Mesendoderm (in vitro differentiated cells): ENCODE measurements around the gene PPP1R3E.
"Not testable (repeated sequence)": the region's sequence is repeated elsewhere in the genome, so short reads cannot be mapped to it uniquely, and the experiment has no call there.

ENCODE experiments used
- DNase-seq: peaks from one replicate; pipeline ENCODE4 v3.0.0; 2013
- H2AK5ac ChIP-seq: 2 replicates; pipeline ENCODE4 v1.6.1; 2013; ENCODE audit warnings: low read length, inconsistent platforms
- H2BK120ac ChIP-seq: 2 replicates; pipeline ENCODE4 v1.6.1; 2013; ENCODE audit warnings: low read depth, mild to moderate bottlenecking, low read length, moderate library complexity, mixed read lengths
- H2BK15ac ChIP-seq: replicated peaks from 2 replicates; pipeline ENCODE4 v1.6.1; 2013; ENCODE audit warnings: low read depth, mild to moderate bottlenecking, moderate library complexity
- H2BK5ac ChIP-seq: 2 replicates; pipeline ENCODE4 v1.6.1; 2013; ENCODE audit warnings: low read length, inconsistent platforms
- H3K18ac ChIP-seq: 2 replicates; pipeline ENCODE4 v1.6.1; 2013; ENCODE audit warnings: mild to moderate bottlenecking, low read length, mixed read lengths
- H3K23ac ChIP-seq: one replicate; pipeline ENCODE4 v1.6.1; 2013; ENCODE audit warnings: low read length
- H3K27ac ChIP-seq: 2 replicates; pipeline ENCODE4 v1.5.1; 2013; ENCODE audit warnings: low read depth, mild to moderate bottlenecking, inconsistent platforms, low read length, moderate library complexity
- H3K27me3 ChIP-seq: 2 replicates; pipeline ENCODE4 v1.6.1; 2013; ENCODE audit warnings: low read length, control low read depth, mild to moderate bottlenecking, inconsistent platforms; ENCODE audit not compliant: insufficient read depth, poor library complexity
- H3K36me3 ChIP-seq: 2 replicates; pipeline ENCODE4 v1.6.1; 2013; ENCODE audit warnings: low read length, inconsistent platforms; ENCODE audit not compliant: control insufficient read depth, insufficient read depth
- H3K4ac ChIP-seq: one replicate; pipeline ENCODE4 v1.6.1; 2013; ENCODE audit warnings: low read depth, mild to moderate bottlenecking, low read length, moderate library complexity
- H3K4me1 ChIP-seq: 2 replicates; pipeline ENCODE4 v1.6.1; 2013; ENCODE audit warnings: low read depth, low read length, inconsistent platforms; ENCODE audit not compliant: control insufficient read depth
- H3K4me2 ChIP-seq: 2 replicates; pipeline ENCODE4 v1.6.1; 2013; ENCODE audit warnings: low read length
- H3K4me3 ChIP-seq: 2 replicates; pipeline ENCODE4 v1.5.1; 2013; ENCODE audit warnings: mild to moderate bottlenecking, low read length
- H3K56ac ChIP-seq: one replicate; pipeline ENCODE4 v1.6.1; 2013; ENCODE audit warnings: low read length
- H3K79me1 ChIP-seq: 2 replicates; pipeline ENCODE4 v1.6.1; 2013; ENCODE audit warnings: low read length, inconsistent platforms
- H3K79me2 ChIP-seq: 2 replicates; pipeline ENCODE4 v1.6.1; 2013; ENCODE audit warnings: mild to moderate bottlenecking, low read length; ENCODE audit not compliant: control insufficient read depth, insufficient read depth
- H3K9ac ChIP-seq: 2 replicates; pipeline ENCODE4 v1.6.1; 2013; ENCODE audit warnings: low read length, inconsistent platforms
- H4K5ac ChIP-seq: one replicate; pipeline ENCODE4 v1.6.1; 2013; ENCODE audit warnings: low read length
- H4K8ac ChIP-seq: one replicate; pipeline ENCODE4 v1.6.1; 2013; ENCODE audit warnings: low read depth, mild to moderate bottlenecking, control low read depth, low read length, moderate library complexity
- WGBS: extraction: QIAGEN DNeasy Blood & Tissue Kit; methylation state at CpG from one replicate; pipeline ENCODE4 v1.1.7; 2013; ENCODE audit warnings: low lambda C conversion rate, missing lambda C conversion rate; ENCODE audit not compliant: insufficient coverage; ENCODE audit errors: extremely low coverage; 5-methylcytosine and 5-hydroxymethylcytosine counted together

The PPP1R3E gene

GRCh38 chr14:23284654-23285529 is 17.8 kb downstream of the PPP1R3E start:
- Histone ChIP-seq H3K4me2 (peak overlapping the region; percentile 75), H2BK5ac (no peak overlapping the region), H3K4ac (peak overlapping the region; percentile 64), H2BK15ac (no peak overlapping the region), H4K5ac (no peak overlapping the region), H3K4me3 (peak overlapping the region; percentile 83), H3K36me3 (no peaks in the 10 kb centered on the region), H2AK5ac (no peak overlapping the region), H3K56ac (peak overlapping the region; percentile 91), H3K18ac (peak overlapping the region; percentile 77), H3K4me1 (peaks cover 7% of the 10 kb centered on the region), H3K23ac (no peak overlapping the region), H3K79me1 (peaks cover 2% of the 10 kb centered on the region), H4K8ac (no peak overlapping the region), H3K27me3 (peaks cover 4% of the 10 kb centered on the region), H3K79me2 (peaks cover 4% of the 10 kb centered on the region), H2BK120ac (no peak overlapping the region), H3K9ac (peak overlapping the region; percentile 94), H3K27ac (no peak overlapping the region)
- no peak for DNase-seq
- no CpG with 5 or more reads among the region's 9 CpGs for WGBS

GRCh38 chr14:23281247-23281646 is 21.4 kb downstream of the PPP1R3E start:
- H2BK5ac ChIP-seq, result no peak overlapping the region
- H3K9ac ChIP-seq, result no peak overlapping the region
- no peak overlapping the region for H2AK5ac ChIP-seq
- no peak overlapping the region for H3K56ac ChIP-seq
- H3K27ac ChIP-seq, result no peak overlapping the region
- H2BK15ac ChIP-seq, result no peak overlapping the region
- no peak overlapping the region for H3K4me2 ChIP-seq
- no peak overlapping the region for H4K8ac ChIP-seq
- H3K4ac ChIP-seq, result no peak overlapping the region
- H3K27me3 ChIP-seq, result no peaks in the 10 kb centered on the region
- no peak for DNase-seq
- no peak overlapping the region for H4K5ac ChIP-seq
- peaks cover 2% of the 10 kb centered on the region for H3K79me1 ChIP-seq
- peaks cover 4% of the 10 kb centered on the region for H3K79me2 ChIP-seq
- H3K18ac ChIP-seq, result no peak overlapping the region
- no peak overlapping the region for H2BK120ac ChIP-seq
- no peak overlapping the region for H3K4me3 ChIP-seq
- no peaks in the 10 kb centered on the region for H3K36me3 ChIP-seq
- no peak overlapping the region for H3K23ac ChIP-seq
- WGBS, result no CpG with 5 or more reads among the region's 6 CpGs
- peaks cover 6% of the 10 kb centered on the region for H3K4me1 ChIP-seq

GRCh38 chr14:23277928-23278327 is 24.7 kb downstream of the PPP1R3E start:
- not testable (repeated sequence) for H2AK5ac ChIP-seq, H2BK5ac ChIP-seq, H3K4ac ChIP-seq, H3K23ac ChIP-seq, H3K4me2 ChIP-seq, H3K79me2 ChIP-seq, H3K36me3 ChIP-seq, H3K27ac ChIP-seq, H3K79me1 ChIP-seq, H4K5ac ChIP-seq, H3K4me3 ChIP-seq, DNase-seq, H4K8ac ChIP-seq, H2BK120ac ChIP-seq, H2BK15ac ChIP-seq, H3K9ac ChIP-seq, H3K27me3 ChIP-seq, H3K18ac ChIP-seq, H3K4me1 ChIP-seq, H3K56ac ChIP-seq
- no CpG with 5 or more reads among the region's 6 CpGs for WGBS

- no peak overlapping the region for H3K4me2 ChIP-seq
- no peak overlapping the region for H3K9ac ChIP-seq
- no peak overlapping the region for H4K5ac ChIP-seq
- peaks cover 6% of the 10 kb centered on the region for H3K4me1 ChIP-seq
- no peak overlapping the region for H3K4ac ChIP-seq
- no peak overlapping the region for H2BK120ac ChIP-seq
- no peak overlapping the region for H2BK5ac ChIP-seq
- H2AK5ac ChIP-seq, result no peak overlapping the region
- no peaks in the 10 kb centered on the region for H3K27me3 ChIP-seq
- H3K56ac ChIP-seq, result no peak overlapping the region
- no peaks in the 10 kb centered on the region for H3K36me3 ChIP-seq
- no peak for DNase-seq
- H4K8ac ChIP-seq, result no peak overlapping the region
- no peaks in the 10 kb centered on the region for H3K79me2 ChIP-seq
- WGBS, result no CpG with 5 or more reads among the region's 3 CpGs
- no peak overlapping the region for H3K4me3 ChIP-seq
- no peaks in the 10 kb centered on the region for H3K79me1 ChIP-seq
- no peak overlapping the region for H3K27ac ChIP-seq
- H3K18ac ChIP-seq, result no peak overlapping the region
- no peak overlapping the region for H2BK15ac ChIP-seq
- H3K23ac ChIP-seq, result no peak overlapping the region
Measured at GRCh38 chr14:23277189-23277588, 25.5 kb downstream of the PPP1R3E start.

- no peak overlapping the region for H4K8ac ChIP-seq
- WGBS, result no CpG with 5 or more reads among the region's 2 CpGs
- H3K36me3 ChIP-seq, result no peaks in the 10 kb centered on the region
Measured at GRCh38 chr14:23275412-23275811, 27.2 kb downstream of the PPP1R3E start.

More at GRCh38 chr14:23275412-23275811, 27.2 kb downstream of the PPP1R3E start:
- no peak overlapping the region for H3K18ac ChIP-seq
- no peaks in the 10 kb centered on the region for H3K27me3 ChIP-seq
- H3K4me3 ChIP-seq, result no peak overlapping the region
- no peak overlapping the region for H4K5ac ChIP-seq
- no peak overlapping the region for H3K27ac ChIP-seq
- no peak overlapping the region for H2BK15ac ChIP-seq
- no peak overlapping the region for H2BK120ac ChIP-seq
- H3K56ac ChIP-seq, result no peak overlapping the region
- H3K79me1 ChIP-seq, result no peaks in the 10 kb centered on the region
- H3K4ac ChIP-seq, result no peak overlapping the region
- no peak overlapping the region for H3K9ac ChIP-seq
- no peak overlapping the region for H3K4me2 ChIP-seq
- H2AK5ac ChIP-seq, result no peak overlapping the region
- H3K23ac ChIP-seq, result no peak overlapping the region
- H2BK5ac ChIP-seq, result no peak overlapping the region
- peaks cover 5% of the 10 kb centered on the region for H3K4me1 ChIP-seq
- H3K79me2 ChIP-seq, result no peaks in the 10 kb centered on the region
- no peak for DNase-seq
